RPMI8226 (cell line): ENCODE data around the gene LMF1.
A peak's percentile ranks its signal among the peaks of the same experiment; 100 is the strongest.
"Not testable (repeated sequence)": the region's sequence is repeated elsewhere in the genome, so short reads cannot be mapped to it uniquely, and the experiment has no call there.

ENCODE experiments used
- DNase-seq: peaks from one replicate; pipeline ENCODE4 v3.0.0-alpha.2; 2015

Gene LMF1

GRCh38 chr16:891353-891740, 79.4 kb downstream of the LMF1 start:
- no peak for DNase-seq

- DNase-seq: no peak
Measured at GRCh38 chr16:890716-891352, 80.0 kb downstream of the LMF1 start.

- no peak for DNase-seq
Measured at GRCh38 chr16:890217-890616, 80.6 kb downstream of the LMF1 start.

- DNase-seq: no peak
Measured at GRCh38 chr16:889586-889985, 81.2 kb downstream of the LMF1 start.

GRCh38 chr16:888901-889570, 81.7 kb downstream of the LMF1 start:
- no peak for DNase-seq

GRCh38 chr16:888456-888855, 82.3 kb downstream of the LMF1 start:
- DNase-seq: not testable (repeated sequence)

- DNase-seq: no peak
Measured at GRCh38 chr16:887846-888245, 82.9 kb downstream of the LMF1 start.

- no peak for DNase-seq
Measured at GRCh38 chr16:886802-887731, 83.7 kb downstream of the LMF1 start.

- no peak for DNase-seq
Measured at GRCh38 chr16:886084-886543, 84.7 kb downstream of the LMF1 start.

GRCh38 chr16:885391-885790, 85.4 kb downstream of the LMF1 start:
- no peak for DNase-seq

GRCh38 chr16:884232-884631, 86.6 kb downstream of the LMF1 start:
- DNase-seq: no peak

- DNase-seq: no peak
Measured at GRCh38 chr16:883781-884180, 87.0 kb downstream of the LMF1 start.

- no peak for DNase-seq
Measured at GRCh38 chr16:883340-883739, 87.4 kb downstream of the LMF1 start.

- not testable (repeated sequence) for DNase-seq
Measured at GRCh38 chr16:882671-883070, 88.1 kb downstream of the LMF1 start.

- no peak for DNase-seq
Measured at GRCh38 chr16:882256-882655, 88.5 kb downstream of the LMF1 start.

GRCh38 chr16:881219-882097, 89.3 kb downstream of the LMF1 start:
- peak; percentile 68 for DNase-seq

- no peak for DNase-seq
Measured at GRCh38 chr16:880471-881171, 90.2 kb downstream of the LMF1 start.

- DNase-seq: no peak
Measured at GRCh38 chr16:879986-880385, 90.8 kb downstream of the LMF1 start.

- DNase-seq: no peak
Measured at GRCh38 chr16:879461-879861, 91.3 kb downstream of the LMF1 start.

GRCh38 chr16:878886-879285, 91.9 kb downstream of the LMF1 start:
- no peak for DNase-seq

GRCh38 chr16:878072-878784, 92.6 kb downstream of the LMF1 start:
- peak; percentile 90 for DNase-seq
